Thyroid gland (tissue), 4 donors: Measurements from ENCODE around the gene SOX1. TPM values are rescaled to one million over a fixed set of nuclear protein-coding genes. Genes with fewer than 3 reads are reported as not detected.

Experiments used
- DNase-seq, 2 donors: peaks; one replicate each; pipeline ENCODE4 v3.0.0-alpha.2; 2019
- H3K27ac ChIP-seq, 3 donors: fragments of 200-600 bp; sonication (generic); 1 replicate in 2 of 3; 2 replicates in 1 of 3; pipeline ENCODE4 v1.5.1; 2016 to 2019; ENCODE audit warnings: mild to moderate bottlenecking in 1 of 3, moderate library complexity in 1 of 3
- H3K27me3 ChIP-seq: fragments of 200-600 bp; sonication (generic); one replicate; pipeline ENCODE4 v1.5.1; 2019
- H3K36me3 ChIP-seq, 2 donors: fragments of 200-600 bp; sonication (generic); one replicate each; pipeline ENCODE4 v1.5.1; 2016 to 2019
- H3K4me1 ChIP-seq, 2 donors: fragments of 200-600 bp; sonication (generic); one replicate each; pipeline ENCODE4 v1.5.1; 2017 to 2019
- H3K4me3 ChIP-seq, 3 donors: fragments of 200-600 bp; sonication (generic); replicated peaks in 1 of 3; 1 replicate in 2 of 3; 2 replicates in 1 of 3; pipeline ENCODE4 v1.5.1; 2016; ENCODE audit warnings: mild to moderate bottlenecking in 1 of 3
- H3K9me3 ChIP-seq: fragments of 200-600 bp; sonication (generic); one replicate; pipeline ENCODE4 v1.5.1; 2017
- CTCF ChIP-seq, 6 experiments: fragments of 200-600 bp in 3 of 6; fragments of 450-650 bp in 3 of 6; sonication (generic) in 3 of 6; IDR thresholded peaks; one replicate each; pipeline ENCODE4 v1.5.1; 2016 to 2019; ENCODE audit warnings: antibody characterized with exemption in 6 of 6, mild to moderate bottlenecking in 2 of 6, inconsistent platforms in 1 of 6, moderate library complexity in 1 of 6
- POLR2A ChIP-seq, 2 donors: fragments of 450-650 bp; IDR thresholded peaks; one replicate each; pipeline ENCODE4 v1.6.1; 2017; ENCODE audit warnings: antibody characterized with exemption in 2 of 2, mild to moderate bottlenecking in 2 of 2, moderate library complexity in 1 of 2
- WGBS, 2 donors: methylation state at CpG; one replicate each; pipeline ENCODE4 v1.1.5; 2017; 5-methylcytosine and 5-hydroxymethylcytosine counted together
- intact Hi-C: fragments of 100-400 bp; cut with DNase I; formaldehyde crosslinking; loops from one replicate; pipeline ENCODE4 v1.15.1; 2023
- total RNA-seq, 4 donors: library from RNA; depleted of rRNA; stranded (reverse); fragments of >200 nt; gene quantifications; one replicate each; pipeline ENCODE4 v1.2.3, GENCODE V29; 2016

Gene SOX1
- total RNA-seq, 4 donors from 2014 or later: 0.11 TPM; not detected in 3

- Histone ChIP-seq H3K4me1 (peaks cover 4% of the 10 kb centered on the region in 2 donors), H3K9me3 (no peaks in the 10 kb centered on the region), H3K27ac (no peak overlapping the region), H3K36me3 (no peaks in the 10 kb centered on the region), H3K27me3 (peaks cover 3% of the 10 kb centered on the region), H3K4me3 (no peak overlapping the region)
- TF ChIP-seq CTCF (IDR thresholded peaks at IDR 0.05): no peak
- TF ChIP-seq POLR2A (IDR thresholded peaks at IDR 0.05): no peak
- WGBS, 2 donors: 76 to 77% methylated on average over 4 of the region's 4 CpGs
- intact Hi-C loops: no loop called here
- DNase-seq: no peak
Observed at GRCh38 chr13:112092453-112092852, 25.5 kb downstream of the SOX1 start.

GRCh38 chr13:112095354-112095753, 28.4 kb downstream of the SOX1 start:
- no peak for DNase-seq
- Histone ChIP-seq H3K4me3 (no peak overlapping the region), H3K27me3 (peaks cover 3% of the 10 kb centered on the region), H3K27ac (no peak overlapping the region), H3K36me3 (no peaks in the 10 kb centered on the region), H3K4me1 (peaks cover 8 to 17% of the 10 kb centered on the region in 2 donors), H3K9me3 (no peaks in the 10 kb centered on the region)
- 85 to 89% methylated on average over 9 of the region's 9 CpGs for WGBS, 2 donors
- TF ChIP-seq POLR2A (IDR thresholded peaks at IDR 0.05) (no peak), CTCF (IDR thresholded peaks at IDR 0.05) (no peak)
- intact Hi-C loops: no loop called here

GRCh38 chr13:112096959-112097358, 30.0 kb downstream of the SOX1 start:
- TF ChIP-seq POLR2A (IDR thresholded peaks at IDR 0.05): no peak
- TF ChIP-seq CTCF (IDR thresholded peaks at IDR 0.05): no peak
- Histone ChIP-seq H3K9me3 (no peaks in the 10 kb centered on the region), H3K36me3 (no peaks in the 10 kb centered on the region), H3K4me3 (no peak overlapping the region), H3K27me3 (peaks cover 3% of the 10 kb centered on the region), H3K27ac (no peak overlapping the region), H3K4me1 (peaks cover 8 to 17% of the 10 kb centered on the region in 2 donors)
- WGBS, 2 donors: 96 to 97% methylated on average over 9 of the region's 9 CpGs
- intact Hi-C loops: no loop called here
- DNase-seq: no peak

- peaks cover 8 to 17% of the 10 kb centered on the region in 2 donors for H3K4me1 ChIP-seq
- H3K36me3 ChIP-seq: no peaks in the 10 kb centered on the region
- no peak for DNase-seq
- H3K27ac ChIP-seq: no peak overlapping the region
- WGBS, 2 donors: 46 to 48% methylated on average over 10 of the region's 10 CpGs
- intact Hi-C loops: no loop called here
- peaks cover 3% of the 10 kb centered on the region for H3K27me3 ChIP-seq
- H3K9me3 ChIP-seq: no peaks in the 10 kb centered on the region
- H3K4me3 ChIP-seq: no peak overlapping the region
- TF ChIP-seq POLR2A (IDR thresholded peaks at IDR 0.05): no peak
- no peak for TF ChIP-seq CTCF (IDR thresholded peaks at IDR 0.05)
Observed at GRCh38 chr13:112097770-112098169, 30.8 kb downstream of the SOX1 start.

GRCh38 chr13:112098699-112099098, 31.8 kb downstream of the SOX1 start:
- H3K4me3 ChIP-seq: no peak overlapping the region
- peaks cover 3% of the 10 kb centered on the region for H3K27me3 ChIP-seq
- intact Hi-C loops: no loop called here
- H3K4me1 ChIP-seq: peaks cover 13 to 21% of the 10 kb centered on the region in 2 donors
- H3K9me3 ChIP-seq: no peaks in the 10 kb centered on the region
- WGBS, 2 donors: 51 to 62% methylated on average over 9 of the region's 9 CpGs
- H3K36me3 ChIP-seq: no peaks in the 10 kb centered on the region
- no peak for DNase-seq
- TF ChIP-seq POLR2A (IDR thresholded peaks at IDR 0.05): no peak
- no peak for TF ChIP-seq CTCF (IDR thresholded peaks at IDR 0.05)
- no peak overlapping the region for H3K27ac ChIP-seq
